ENCODE measurements around the gene EMC7.

The EMC7 gene

GRCh38 chr15:34065261-34065660, 36.4 kb downstream of the EMC7 start:
- no peak for TF ChIP-seq CTCF (IDR thresholded peaks at IDR 0.05)
- no peaks in the 10 kb centered on the region for H3K4me1 ChIP-seq (ENCODE audit: control insufficient read depth in 1 of 2, insufficient read depth in 1 of 2, low read depth in 1 of 2, low read length in 1 of 2)
- no peaks in the 10 kb centered on the region for H3K9me3 ChIP-seq
- no peak overlapping the region for H3K4me3 ChIP-seq (ENCODE audit: low read depth in 1 of 2, low read length in 1 of 2)
- H3K36me3 ChIP-seq: no peaks in the 10 kb centered on the region
- H3K27ac ChIP-seq: no peak overlapping the region
- H3K27me3 ChIP-seq: no peaks in the 10 kb centered on the region

- Histone ChIP-seq H3K4me3 (ENCODE audit: low read depth in 1 of 2, low read length in 1 of 2) (no peak overlapping the region), H3K4me1 (ENCODE audit: control insufficient read depth in 1 of 2, insufficient read depth in 1 of 2, low read depth in 1 of 2, low read length in 1 of 2) (no peaks in the 10 kb centered on the region), H3K36me3 (no peaks in the 10 kb centered on the region), H3K9me3 (no peaks in the 10 kb centered on the region), H3K27me3 (no peaks in the 10 kb centered on the region), H3K27ac (no peak overlapping the region)
- no peak for TF ChIP-seq CTCF (IDR thresholded peaks at IDR 0.05)
Observed at GRCh38 chr15:34064438-34064837, 37.2 kb downstream of the EMC7 start.

GRCh38 chr15:34059946-34060345, 41.7 kb downstream of the EMC7 start:
- no peak overlapping the region for H3K27ac ChIP-seq
- H3K4me1 ChIP-seq (ENCODE audit: control insufficient read depth in 1 of 2, insufficient read depth in 1 of 2, low read depth in 1 of 2, low read length in 1 of 2): no peaks in the 10 kb centered on the region
- no peaks in the 10 kb centered on the region for H3K27me3 ChIP-seq
- H3K4me3 ChIP-seq (ENCODE audit: low read depth in 1 of 2, low read length in 1 of 2): no peak overlapping the region
- no peaks in the 10 kb centered on the region for H3K9me3 ChIP-seq
- no peak for TF ChIP-seq CTCF (IDR thresholded peaks at IDR 0.05)
- no peaks in the 10 kb centered on the region for H3K36me3 ChIP-seq

- no peak overlapping the region for H3K4me3 ChIP-seq (ENCODE audit: low read depth in 1 of 2, low read length in 1 of 2)
- H3K4me1 ChIP-seq (ENCODE audit: control insufficient read depth in 1 of 2, insufficient read depth in 1 of 2, low read depth in 1 of 2, low read length in 1 of 2): no peaks in the 10 kb centered on the region
- H3K9me3 ChIP-seq: no peaks in the 10 kb centered on the region
- no peaks in the 10 kb centered on the region for H3K27me3 ChIP-seq
- H3K27ac ChIP-seq: no peak overlapping the region
- TF ChIP-seq CTCF (IDR thresholded peaks at IDR 0.05): no peak
- no peaks in the 10 kb centered on the region for H3K36me3 ChIP-seq
Observed at GRCh38 chr15:34059476-34059875, 42.2 kb downstream of the EMC7 start.

GRCh38 chr15:34056911-34057310, 44.8 kb downstream of the EMC7 start:
- Histone ChIP-seq H3K36me3 (no peaks in the 10 kb centered on the region), H3K9me3 (no peaks in the 10 kb centered on the region), H3K4me3 (ENCODE audit: low read depth in 1 of 2, low read length in 1 of 2) (no peak overlapping the region), H3K27me3 (no peaks in the 10 kb centered on the region), H3K4me1 (ENCODE audit: control insufficient read depth in 1 of 2, insufficient read depth in 1 of 2, low read depth in 1 of 2, low read length in 1 of 2) (no peaks in the 10 kb centered on the region), H3K27ac (no peak overlapping the region)
- no peak for TF ChIP-seq CTCF (IDR thresholded peaks at IDR 0.05)
